K562 (cell line): ENCODE data around the gene KRT76. TPM values are rescaled to one million over a fixed set of nuclear protein-coding genes. Genes with fewer than 3 reads are reported as not detected.
A peak's percentile ranks its signal among the peaks of the same experiment; 100 is the strongest.

Source experiments
- ATAC-seq: fragments of 200-7000 bp; cut with Tn5 transposase; 3 replicates; pipeline ENCODE4 v1.9.1; 2020; ENCODE audit warnings: moderate library complexity
- BruUV-seq: library from RNA; stranded (reverse); fragments of 400-500 nt; replicated peaks from 2 replicates; lab custom pipeline; 2021; lab: Mats Ljungman, UMichigan
- CTCF ChIA-PET: fragments of 300-600 bp; formaldehyde crosslinking; extraction: SDS; loops from one replicate; lab custom pipeline; 2021; ENCODE audit warnings: low intra/inter-chr PET ratio; lab: Yijun Ruan, JAX
- POLR2A ChIA-PET: fragments of 300-600, 350-650 bp; sonication (Branson Sonifier 250); formaldehyde crosslinking; extraction: SDS; loops from one replicate; lab custom pipeline; 2021; ENCODE audit warnings: antibody characterized with exemption, inconsistent platforms; lab: Yijun Ruan, JAX
- DNase-seq, 4 experiments: peaks; one replicate each; pipeline versions ENCODE4 v3.0.0 to v3.0.0-alpha.2; 2011 to 2018; ENCODE audit warnings: low spot score in 3 of 4, mixed read lengths in 3 of 4; ENCODE audit errors: extremely low read depth in 1 of 4
- FAIRE-seq: peaks from 2 replicates; lab custom pipeline; 2011; peaks lifted over from hg19 to GRCh38; lab: Jason Lieb, UNC
- H2AFZ ChIP-seq: 2 replicates; pipeline ENCODE4 v1.6.0; 2011; ENCODE audit warnings: low read depth, low read length, control low read depth, inconsistent platforms
- H3K27ac ChIP-seq: fragments of 200-600 bp; 3 replicates; pipeline ENCODE4 v1.8.0; 2011; ENCODE audit warnings: low read depth, mild to moderate bottlenecking, control low read depth, inconsistent platforms, low read length, moderate library complexity, mixed read lengths; ENCODE audit errors: extremely low read depth
- H3K27me3 ChIP-seq, 2 experiments: fragments of 300-600 bp in 1 of 2; 2 replicates in 1 of 2; 3 replicates in 1 of 2; pipeline versions ENCODE4 v1.6.0 to v1.8.0; 2011; ENCODE audit warnings: inconsistent platforms in 2 of 2, low read length in 2 of 2, mild to moderate bottlenecking in 1 of 2, mixed read lengths in 1 of 2, moderate library complexity in 1 of 2; ENCODE audit not compliant: control insufficient read depth in 2 of 2, insufficient read depth in 2 of 2
- H3K36me3 ChIP-seq: fragments of 300-600 bp; 3 replicates; pipeline ENCODE4 v1.8.0; 2011; ENCODE audit warnings: mild to moderate bottlenecking, low read length, inconsistent platforms; ENCODE audit not compliant: control insufficient read depth, insufficient read depth
- H3K4me1 ChIP-seq, 2 experiments: fragments of 200-600 bp in 1 of 2; replicated peaks in 1 of 2; 2 replicates in 1 of 2; 3 replicates in 1 of 2; pipeline versions ENCODE4 v1.5.1 to v1.8.0; 2011; ENCODE audit warnings: inconsistent platforms in 2 of 2, low read length in 2 of 2, mild to moderate bottlenecking in 1 of 2, mixed read lengths in 1 of 2, moderate library complexity in 1 of 2; ENCODE audit not compliant: control insufficient read depth in 2 of 2, insufficient read depth in 2 of 2
- H3K4me2 ChIP-seq: 2 replicates; pipeline ENCODE4 v1.6.1; 2011; ENCODE audit warnings: low read length, control low read depth, inconsistent platforms, mixed read lengths; ENCODE audit not compliant: insufficient read depth
- H3K4me3 ChIP-seq: fragments of 200-600 bp; sonication (generic), shearing (Covaris generic); 2 replicates; pipeline ENCODE4 v1.5.1; 2016; ENCODE audit warnings: control low read depth, inconsistent platforms
- H3K79me2 ChIP-seq: fragments of 200-600 bp; 3 replicates; pipeline ENCODE4 v1.8.0; 2011; ENCODE audit warnings: low read length, inconsistent platforms; ENCODE audit not compliant: control insufficient read depth, insufficient read depth
- H3K9ac ChIP-seq, 2 experiments: 2 replicates each; pipeline versions ENCODE4 v1.6.0 to v1.6.1; 2011; ENCODE audit warnings: low read depth in 2 of 2, low read length in 2 of 2, control low read depth in 1 of 2, inconsistent platforms in 1 of 2, mild to moderate bottlenecking in 1 of 2, mixed read lengths in 1 of 2; ENCODE audit not compliant: insufficient read depth in 1 of 2
- H3K9me1 ChIP-seq: one replicate; pipeline ENCODE4 v1.6.0; 2011; ENCODE audit warnings: inconsistent platforms, mild to moderate bottlenecking, low read length, moderate library complexity; ENCODE audit not compliant: control insufficient read depth, insufficient read depth
- H3K9me3 ChIP-seq: replicated peaks from 2 replicates; pipeline ENCODE4 v1.5.1; 2011; ENCODE audit warnings: low read depth, low read length, inconsistent platforms; ENCODE audit not compliant: control insufficient read depth, insufficient read depth
- H4K20me1 ChIP-seq: replicated peaks from 2 replicates; pipeline ENCODE4 v1.6.1; 2011; ENCODE audit warnings: low read length, inconsistent platforms, mixed read lengths; ENCODE audit not compliant: control insufficient read depth, insufficient read depth
- MIER1 ChIP-seq: fragments of 450-650 bp; IDR thresholded peaks from 2 replicates; pipeline ENCODE4 v1.6.1; 2016; ENCODE audit warnings: antibody characterized with exemption, mild to moderate bottlenecking, low read depth
- MITF ChIP-seq: IDR thresholded peaks from 2 replicates; pipeline ENCODE4 v1.6.1; 2014; ENCODE audit warnings: antibody characterized with exemption
- PML ChIP-seq: IDR thresholded peaks from 2 replicates; pipeline ENCODE4 v1.6.1; 2012; ENCODE audit warnings: low read length, inconsistent platforms
- TARDBP ChIP-seq: fragments of 450-650 bp; IDR thresholded peaks from 2 replicates; pipeline ENCODE4 v1.6.1; 2016
- ZC3H11A ChIP-seq: IDR thresholded peaks from 2 replicates; pipeline ENCODE4 v1.6.1; 2012; ENCODE audit warnings: low read depth, low read length, improper control_type of control experiment
- ZKSCAN3 ChIP-seq: fragments of 250-450 bp; sonication (Bioruptor Pico); IDR thresholded peaks from 2 replicates; pipeline ENCODE4 v1.4.0; 2020
- ZMIZ1 ChIP-seq, 2 experiments: fragments of 150-350 bp in 1 of 2; IDR thresholded peaks; 2 replicates each; pipeline ENCODE4 v1.6.1; 2012 to 2016; ENCODE audit warnings: low read depth in 2 of 2, low read length in 2 of 2, mild to moderate bottlenecking in 1 of 2, moderate library complexity in 1 of 2
- ZNF354B ChIP-seq: fragments of 250-450 bp; sonication (Bioruptor Pico); IDR thresholded peaks from 2 replicates; pipeline ENCODE4 v1.4.0; 2020
- WGBS: fragments of 100-300 bp; shearing (Covaris generic); methylation state at CpG from one replicate; pipeline ENCODE4 v1.1.6; 2016; ENCODE audit warnings: low coverage, mixed read lengths; ENCODE audit not compliant: insufficient coverage; ENCODE audit errors: missing lambda C conversion rate; 5-methylcytosine and 5-hydroxymethylcytosine counted together
- in situ Hi-C: fragments of 300-500 bp; cut with MboI; formaldehyde crosslinking; loops from 4 replicates; pipeline ENCODE4 v1.15.0; 2018; ENCODE audit warnings: inconsistent platforms, mixed read lengths
- intact Hi-C: fragments of 100-400 bp; cut with micrococcal nuclease; formaldehyde crosslinking; loops from 2 replicates; pipeline ENCODE4 v1.14.2; 2022
- polyA plus RNA-seq, 8 experiments: library from polyadenylated mRNA; depleted of rRNA in 4 of 8; stranded (reverse) in 5 of 8; unstranded in 3 of 8; fragments of >200 nt; fragmentation: Nextera tagmentation in 2 of 8; fragmentation: Illumina TruSeq in 1 of 8; extraction: Ambion mirVana in 2 of 8; extraction: Trizol in 1 of 8; gene quantifications; 2 replicates each; pipeline versions ENCODE4 v1.2.1 to v1.2.3, GENCODE V29; 2011 to 2014; ENCODE audit warnings: inconsistent platforms in 1 of 8, missing spikeins in 1 of 8
- total RNA-seq, 7 experiments: library from RNA; depleted of rRNA in 6 of 7; stranded (reverse); fragments of >200 nt in 6 of 7; fragmentation: Illumina TruSeq in 2 of 7; extraction: Trizol in 2 of 7; gene quantifications; 2 replicates each; pipeline versions ENCODE4 v1.2.1 to v1.2.3, GENCODE V29; 2011 to 2021; ENCODE audit warnings: low replicate concordance in 1 of 7
- TF ChIP-seq, protein P1 (sequence below): fragments of 450-650 bp; formaldehyde crosslinking; IDR thresholded peaks from 2 replicates; pipeline ENCODE4 v1.4.0; 2022; ENCODE audit warnings: missing genetic modification characterization
- TF ChIP-seq, protein P2 (sequence below): fragments of 250-450 bp; sonication (Bioruptor Pico); IDR thresholded peaks from 2 replicates; pipeline ENCODE4 v1.4.0; 2020; ENCODE audit warnings: mild to moderate bottlenecking
- TF ChIP-seq, protein P3 (sequence below): fragments of 250-450 bp; sonication (Bioruptor Pico); IDR thresholded peaks from 2 replicates; pipeline ENCODE4 v1.9.0; 2021; ENCODE audit warnings: mild to moderate bottlenecking, inconsistent platforms

The KRT76 gene
- total and polyA plus RNA-seq, 9 of the 15 experiments (the other 6 are each of a cell fraction or from before 2014, with no cell fraction given), result not detected

GRCh38 chr12:52796839-52797528 is 19.8 kb upstream of the KRT76 start:
- POLR2A ChIA-PET, result interaction anchor here (0.6 to 1.9 kb wide), 6 partner anchors 8 to 260 kb away, joined by 3 to 11 read pairs (median 4); no protein-coding TSS in a partner anchor
- 0 out of 2 replicates have a peak overlapping the region, but pooled peaks have one; percentile 46 for H2AFZ ChIP-seq
- H3K27ac ChIP-seq, result peak overlapping the region; percentile 51
- no peak overlapping the region for H3K4me3 ChIP-seq
- BruUV-seq, result no TSS peak
- peaks cover 28 to 37% of the 10 kb centered on the region in 2 experiments; a peak in 4 of 5 replicates for H3K4me1 ChIP-seq
- peak; percentile 99 for FAIRE-seq
- CTCF ChIA-PET, result no interaction called here
- peak overlapping the region; percentile 22 to 57; a peak in 2 of 4 replicates for H3K9ac ChIP-seq
- H4K20me1 ChIP-seq, result no peaks in the 10 kb centered on the region
- DNase-seq, result peak; percentile 92 to 94 (median 92)
- H3K79me2 ChIP-seq, result no peaks in the 10 kb centered on the region
- no peaks in the 10 kb centered on the region for H3K9me1 ChIP-seq
- H3K4me2 ChIP-seq, result peak overlapping the region; percentile 31; the same call in 1 of the 2 replicates
- no peaks in the 10 kb centered on the region for H3K27me3 ChIP-seq
- 0% methylated on average over 3 of the region's 3 CpGs for WGBS
- intact Hi-C loops, result no loop called here
- in situ Hi-C loops, result no loop called here
- no peaks in the 10 kb centered on the region for H3K36me3 ChIP-seq
- peak; percentile 97 for ATAC-seq
- no peaks in the 10 kb centered on the region for H3K9me3 ChIP-seq
- TF ChIP-seq, protein P1, sequence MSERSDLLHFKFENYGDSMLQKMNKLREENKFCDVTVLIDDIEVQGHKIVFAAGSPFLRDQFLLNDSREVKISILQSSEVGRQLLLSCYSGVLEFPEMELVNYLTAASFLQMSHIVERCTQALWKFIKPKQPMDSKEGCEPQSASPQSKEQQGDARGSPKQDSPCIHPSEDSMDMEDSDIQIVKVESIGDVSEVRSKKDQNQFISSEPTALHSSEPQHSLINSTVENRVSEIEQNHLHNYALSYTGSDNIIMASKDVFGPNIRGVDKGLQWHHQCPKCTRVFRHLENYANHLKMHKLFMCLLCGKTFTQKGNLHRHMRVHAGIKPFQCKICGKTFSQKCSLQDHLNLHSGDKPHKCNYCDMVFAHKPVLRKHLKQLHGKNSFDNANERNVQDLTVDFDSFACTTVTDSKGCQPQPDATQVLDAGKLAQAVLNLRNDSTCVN (CRISPR knock-in tag), result no peak
- TF ChIP-seq TARDBP (peak; percentile 59; the same call in 1 of the 2 replicates), PML (peak; percentile 61; the same call in 1 of the 2 replicates), ZKSCAN3 (CRISPR knock-in tag) (no peak), ZC3H11A (no peak), ZNF354B (CRISPR knock-in tag) (no peak), ZMIZ1 (IDR thresholded peaks at IDR 0.05; ENCODE audit: low read depth in 2 of 2, low read length in 2 of 2) (peak in 1 of 2 experiments; percentile 65; a peak in 1 of 4 replicates), MIER1 (no peak), MITF (no peak)
- TF ChIP-seq, protein P2, sequence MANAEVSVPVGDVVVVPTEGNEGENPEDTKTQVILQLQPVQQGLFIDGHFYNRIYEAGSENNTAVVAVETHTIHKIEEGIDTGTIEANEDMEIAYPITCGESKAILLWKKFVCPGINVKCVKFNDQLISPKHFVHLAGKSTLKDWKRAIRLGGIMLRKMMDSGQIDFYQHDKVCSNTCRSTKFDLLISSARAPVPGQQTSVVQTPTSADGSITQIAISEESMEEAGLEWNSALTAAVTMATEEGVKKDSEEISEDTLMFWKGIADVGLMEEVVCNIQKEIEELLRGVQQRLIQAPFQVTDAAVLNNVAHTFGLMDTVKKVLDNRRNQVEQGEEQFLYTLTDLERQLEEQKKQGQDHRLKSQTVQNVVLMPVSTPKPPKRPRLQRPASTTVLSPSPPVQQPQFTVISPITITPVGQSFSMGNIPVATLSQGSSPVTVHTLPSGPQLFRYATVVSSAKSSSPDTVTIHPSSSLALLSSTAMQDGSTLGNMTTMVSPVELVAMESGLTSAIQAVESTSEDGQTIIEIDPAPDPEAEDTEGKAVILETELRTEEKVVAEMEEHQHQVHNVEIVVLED, result no peak
- TF ChIP-seq, protein P3, sequence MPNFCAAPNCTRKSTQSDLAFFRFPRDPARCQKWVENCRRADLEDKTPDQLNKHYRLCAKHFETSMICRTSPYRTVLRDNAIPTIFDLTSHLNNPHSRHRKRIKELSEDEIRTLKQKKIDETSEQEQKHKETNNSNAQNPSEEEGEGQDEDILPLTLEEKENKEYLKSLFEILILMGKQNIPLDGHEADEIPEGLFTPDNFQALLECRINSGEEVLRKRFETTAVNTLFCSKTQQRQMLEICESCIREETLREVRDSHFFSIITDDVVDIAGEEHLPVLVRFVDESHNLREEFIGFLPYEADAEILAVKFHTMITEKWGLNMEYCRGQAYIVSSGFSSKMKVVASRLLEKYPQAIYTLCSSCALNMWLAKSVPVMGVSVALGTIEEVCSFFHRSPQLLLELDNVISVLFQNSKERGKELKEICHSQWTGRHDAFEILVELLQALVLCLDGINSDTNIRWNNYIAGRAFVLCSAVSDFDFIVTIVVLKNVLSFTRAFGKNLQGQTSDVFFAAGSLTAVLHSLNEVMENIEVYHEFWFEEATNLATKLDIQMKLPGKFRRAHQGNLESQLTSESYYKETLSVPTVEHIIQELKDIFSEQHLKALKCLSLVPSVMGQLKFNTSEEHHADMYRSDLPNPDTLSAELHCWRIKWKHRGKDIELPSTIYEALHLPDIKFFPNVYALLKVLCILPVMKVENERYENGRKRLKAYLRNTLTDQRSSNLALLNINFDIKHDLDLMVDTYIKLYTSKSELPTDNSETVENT (CRISPR knock-in tag), result no peak
